NCI-H128 (cell line): ENCODE results near the gene TTYH1.

Experiments
- DNase-seq: peaks from one replicate; lab custom pipeline; 2025; ENCODE audit not compliant: unreplicated experiment; lab: John Stamatoyannopoulos, UW

The TTYH1 gene

DNA sequence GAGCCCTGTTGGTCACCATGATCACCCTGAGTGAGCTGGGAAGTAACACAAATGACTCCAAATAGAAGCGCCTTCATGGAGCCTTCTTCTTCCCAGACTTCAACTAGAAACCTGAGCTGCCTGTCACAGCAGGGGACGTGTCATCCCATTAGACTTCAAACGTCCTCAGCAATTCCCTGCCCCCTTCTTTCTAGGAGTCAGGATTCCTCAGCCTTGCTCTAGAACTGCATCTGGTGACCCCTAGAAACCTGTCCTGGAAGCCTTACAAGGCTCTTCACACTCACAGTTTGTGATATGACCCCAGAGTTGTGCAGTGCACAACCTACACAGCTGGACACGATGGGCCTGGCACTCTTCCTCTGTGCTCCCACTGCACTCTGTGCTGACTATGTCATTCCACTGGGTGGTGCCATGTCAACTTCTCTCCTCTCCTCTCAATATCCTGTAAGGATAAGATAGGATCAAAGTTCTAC lies 23.6 kb upstream of the TTYH1 start:
- no peak for DNase-seq

DNA sequence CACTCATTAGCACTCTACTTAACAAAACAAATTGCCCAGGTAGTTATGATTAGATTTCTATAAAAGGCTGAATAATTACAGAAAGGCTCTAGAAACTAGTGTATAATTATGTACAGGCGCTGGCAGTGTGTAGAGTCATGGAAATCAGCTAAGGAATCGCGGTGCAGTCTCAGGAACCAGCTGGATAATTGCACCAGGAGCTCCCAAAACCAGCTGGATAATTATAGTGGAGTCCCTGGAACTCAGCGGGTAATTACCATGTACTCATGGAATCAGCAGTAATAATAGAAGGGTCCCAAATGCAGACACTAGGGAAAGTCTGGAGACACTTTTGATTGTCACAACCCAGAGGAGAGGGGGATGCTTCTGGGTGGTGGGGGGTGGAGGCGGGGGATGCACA lies 23.2 kb upstream of the TTYH1 start:
- DNase-seq: no peak

DNA sequence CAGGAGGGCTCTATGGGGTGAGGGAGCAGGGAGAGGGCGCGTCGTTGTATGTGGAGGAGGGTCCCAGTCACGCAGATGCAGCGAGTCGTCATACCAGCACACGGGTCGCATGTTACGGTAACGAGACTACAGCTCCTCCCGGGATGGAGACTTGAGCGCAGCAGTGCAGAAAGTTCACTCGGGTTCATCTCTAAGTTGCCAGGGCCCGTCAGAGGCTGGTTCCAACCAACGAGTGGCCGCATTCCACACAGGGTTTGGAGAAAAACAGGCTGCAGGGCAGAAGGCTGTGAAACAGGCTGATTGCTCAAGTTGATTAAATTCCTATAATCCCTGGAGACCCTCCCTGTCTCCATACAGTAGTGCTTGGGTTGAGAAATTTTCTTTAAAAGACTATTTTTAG lies 21.9 kb upstream of the TTYH1 start:
- DNase-seq: no peak

DNA sequence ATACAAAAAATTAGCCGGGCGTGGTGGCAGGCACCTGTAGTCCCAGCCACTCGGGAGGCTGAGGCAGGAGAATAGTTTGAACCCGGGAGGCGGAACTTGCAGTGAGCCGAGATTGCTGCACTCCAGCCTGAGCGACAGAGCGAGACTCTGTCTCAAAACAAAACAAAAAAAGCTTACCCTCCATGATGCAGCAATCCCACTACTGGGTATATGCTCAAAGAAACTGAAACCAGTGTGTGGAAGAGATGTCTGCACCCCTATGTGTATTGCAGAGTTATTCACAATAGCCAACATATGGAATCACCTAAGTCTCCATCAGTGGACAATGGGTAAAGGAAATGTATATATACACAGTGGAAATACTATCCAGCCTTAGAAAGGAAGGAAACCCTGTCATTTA lies 19.6 kb upstream of the TTYH1 start:
- no peak for DNase-seq

DNA sequence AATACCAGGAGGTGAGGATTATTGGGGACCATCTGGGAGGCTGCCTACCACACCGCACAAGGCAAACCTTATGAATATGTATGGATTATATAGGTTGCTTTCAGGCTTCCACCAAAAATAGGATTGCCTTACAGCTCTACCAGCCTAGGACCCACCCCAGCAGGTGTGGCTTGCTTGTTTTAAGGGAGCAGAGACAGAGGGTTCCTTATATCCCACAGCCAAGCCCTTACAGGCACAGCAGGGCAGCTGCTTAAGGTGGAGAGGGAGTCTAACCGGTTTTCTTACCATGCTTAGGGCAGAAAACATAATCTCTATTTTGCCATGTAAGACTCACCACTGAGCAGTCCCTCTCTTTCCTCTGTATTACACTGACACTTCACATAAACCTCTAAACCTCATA lies 16.1 kb upstream of the TTYH1 start:
- no peak for DNase-seq

DNA sequence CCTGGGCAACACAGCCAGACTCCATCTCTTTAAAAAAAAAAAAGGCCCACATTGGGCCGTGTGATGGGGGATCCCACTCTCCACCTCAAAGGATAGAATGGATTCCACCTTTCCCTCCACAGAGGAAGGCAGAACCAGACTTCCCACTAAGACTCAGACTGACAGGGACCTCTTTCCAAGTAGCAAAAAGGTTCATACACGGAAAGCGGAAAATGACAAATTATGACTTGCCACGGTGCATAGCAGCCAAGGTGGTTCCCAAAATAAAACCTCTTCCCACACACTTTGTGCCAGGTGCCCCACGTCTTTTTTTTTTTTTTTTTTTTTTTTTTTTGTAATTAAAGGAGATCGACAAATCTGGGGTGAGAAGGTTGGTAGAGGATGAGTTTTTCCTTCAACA lies 14.4 kb upstream of the TTYH1 start:
- no peak for DNase-seq

DNA sequence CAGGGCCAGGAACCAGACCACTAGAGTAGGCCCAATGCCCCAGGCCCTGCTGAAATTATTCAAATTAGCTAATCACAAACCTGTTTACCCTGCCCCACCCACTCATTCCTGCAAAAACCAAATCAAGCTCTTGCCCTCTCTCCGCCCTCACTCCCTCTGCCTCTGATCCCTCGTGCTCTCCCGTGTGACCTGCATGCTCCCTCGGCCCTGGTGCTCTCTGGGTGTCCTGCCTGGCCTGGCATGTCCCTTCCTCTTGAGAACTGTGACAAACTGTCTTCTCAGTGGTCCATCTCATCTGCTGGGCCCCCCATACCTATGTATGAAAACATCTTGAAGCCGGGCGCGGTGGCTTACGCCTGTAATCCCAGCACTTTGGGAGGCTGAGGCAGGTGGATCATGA lies 12.2 kb upstream of the TTYH1 start:
- no peak for DNase-seq

DNA sequence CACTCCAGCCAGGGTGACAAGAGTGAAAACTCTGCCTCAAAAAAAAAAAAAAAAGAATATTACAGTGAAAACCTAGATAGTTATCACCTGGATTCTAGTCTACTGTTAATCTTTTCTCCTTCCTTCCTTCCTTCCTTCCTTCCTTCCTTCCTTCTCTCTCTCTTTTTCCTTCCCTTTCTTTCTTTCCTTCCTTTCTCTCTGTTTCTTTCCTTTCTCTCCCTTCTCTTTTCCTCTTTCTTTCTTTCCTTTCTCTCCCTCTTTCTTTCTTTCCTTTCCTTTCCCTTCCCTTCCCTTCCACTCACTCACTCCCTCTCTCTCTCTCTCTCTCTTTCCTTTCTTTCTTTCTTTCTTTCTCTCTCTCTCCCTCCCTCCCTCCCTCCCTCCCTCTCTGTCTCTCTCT lies 9.6 kb upstream of the TTYH1 start:
- no peak for DNase-seq

DNA sequence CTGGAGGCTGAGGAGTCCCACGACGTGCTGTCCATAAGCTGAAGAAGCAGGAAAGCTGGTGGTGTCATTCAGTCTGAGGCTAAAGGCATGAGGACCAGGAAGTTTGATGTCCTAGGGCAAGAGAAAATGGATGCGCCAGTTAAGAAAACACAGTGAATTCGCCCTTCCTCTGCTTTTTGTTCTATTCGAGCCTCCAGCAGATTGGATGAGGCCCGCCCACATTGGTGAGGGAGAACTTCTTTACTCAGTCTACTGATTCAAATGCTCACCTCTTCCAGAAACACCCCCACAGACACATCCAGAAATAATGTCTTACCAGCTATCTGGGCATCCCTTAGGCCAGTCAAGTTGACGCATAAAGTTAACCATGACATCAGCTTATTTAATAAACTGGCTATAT lies 7.5 kb upstream of the TTYH1 start:
- DNase-seq: no peak

DNA sequence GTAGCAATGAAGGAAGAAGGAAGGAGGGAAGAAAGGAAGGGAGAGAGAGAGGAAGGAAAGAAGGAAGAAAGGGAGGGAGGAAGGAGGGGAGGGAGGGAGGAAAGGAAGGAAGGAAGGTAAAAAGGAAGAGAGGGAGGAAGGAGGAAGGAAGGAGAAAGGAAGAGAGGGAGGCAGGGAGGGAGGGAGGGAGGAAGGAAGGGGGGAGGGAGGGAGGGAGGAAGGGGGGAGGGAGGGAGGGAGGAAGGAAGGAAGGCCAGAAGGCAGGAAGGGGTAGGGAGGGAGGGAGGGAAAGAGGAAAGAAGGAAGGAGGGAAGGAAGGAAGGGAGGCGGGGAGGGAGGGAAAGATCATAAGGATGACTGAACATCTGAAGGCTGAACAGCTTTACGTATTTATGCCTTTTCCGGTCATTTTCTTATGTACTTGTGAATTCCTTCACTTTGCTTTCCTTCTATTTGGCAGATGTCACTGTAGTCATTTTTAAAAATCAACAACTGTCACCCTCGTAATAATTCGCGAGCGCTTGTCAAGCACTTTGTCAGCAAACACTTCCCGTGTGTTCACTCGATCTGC lies 6.7 kb upstream of the TTYH1 start:
- DNase-seq: no peak

DNA sequence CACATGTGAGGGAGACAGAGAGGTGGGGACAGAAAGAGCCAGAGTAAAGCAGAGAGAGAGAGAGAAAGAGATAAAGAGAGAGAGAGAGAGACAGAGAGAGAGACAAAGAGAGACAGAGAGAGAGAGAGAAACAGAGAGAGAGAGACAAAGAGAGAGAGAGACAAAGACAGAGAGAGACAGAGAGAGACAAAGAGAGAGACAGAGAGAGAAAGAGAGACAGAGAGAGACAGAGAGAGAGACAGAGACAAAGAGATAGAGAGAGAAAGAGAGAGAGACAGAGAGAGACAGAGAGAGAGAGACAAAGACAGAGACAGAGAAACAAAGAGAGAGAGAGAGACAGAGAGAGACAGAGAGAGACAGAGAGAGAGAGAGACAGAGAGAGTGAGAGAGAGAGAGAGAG lies 4.2 kb upstream of the TTYH1 start:
- DNase-seq: no peak

DNA sequence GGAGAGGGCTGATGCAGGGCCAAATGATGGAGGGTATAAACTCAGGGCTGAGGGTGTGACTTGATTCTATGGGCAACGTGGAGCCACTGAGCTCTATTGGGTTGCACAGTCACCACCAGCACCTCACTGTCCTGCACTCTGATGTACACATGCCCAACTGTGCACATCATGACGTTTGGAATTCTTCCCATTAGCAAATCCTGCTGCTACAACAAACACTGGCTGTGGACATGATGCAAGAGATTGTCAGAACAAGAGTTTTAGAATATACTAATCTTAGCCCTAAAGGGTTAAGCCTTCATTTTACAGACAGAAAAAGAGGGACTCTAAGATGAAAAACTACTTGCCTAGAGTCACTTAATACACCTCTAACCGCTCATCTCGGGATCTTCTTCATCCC lies 2.4 kb upstream of the TTYH1 start:
- no peak for DNase-seq

DNA sequence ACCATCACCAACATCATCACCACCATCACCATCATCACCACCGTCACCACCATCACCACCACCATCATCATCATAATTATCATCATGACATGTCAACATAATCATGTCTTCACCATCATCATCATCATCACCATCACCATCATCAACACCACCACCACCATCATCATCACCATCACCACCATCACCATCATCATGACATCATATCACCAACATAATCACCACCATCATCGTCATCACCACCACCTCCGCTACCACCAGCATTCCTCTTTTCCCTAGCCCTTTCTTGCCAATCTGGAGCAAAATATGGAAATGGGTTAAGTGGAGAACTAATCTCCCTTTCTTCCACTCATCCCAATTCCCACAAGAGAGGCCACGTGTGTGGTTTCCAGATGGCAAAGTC lies 1.1 kb upstream of the TTYH1 start:
- DNase-seq: no peak

DNA sequence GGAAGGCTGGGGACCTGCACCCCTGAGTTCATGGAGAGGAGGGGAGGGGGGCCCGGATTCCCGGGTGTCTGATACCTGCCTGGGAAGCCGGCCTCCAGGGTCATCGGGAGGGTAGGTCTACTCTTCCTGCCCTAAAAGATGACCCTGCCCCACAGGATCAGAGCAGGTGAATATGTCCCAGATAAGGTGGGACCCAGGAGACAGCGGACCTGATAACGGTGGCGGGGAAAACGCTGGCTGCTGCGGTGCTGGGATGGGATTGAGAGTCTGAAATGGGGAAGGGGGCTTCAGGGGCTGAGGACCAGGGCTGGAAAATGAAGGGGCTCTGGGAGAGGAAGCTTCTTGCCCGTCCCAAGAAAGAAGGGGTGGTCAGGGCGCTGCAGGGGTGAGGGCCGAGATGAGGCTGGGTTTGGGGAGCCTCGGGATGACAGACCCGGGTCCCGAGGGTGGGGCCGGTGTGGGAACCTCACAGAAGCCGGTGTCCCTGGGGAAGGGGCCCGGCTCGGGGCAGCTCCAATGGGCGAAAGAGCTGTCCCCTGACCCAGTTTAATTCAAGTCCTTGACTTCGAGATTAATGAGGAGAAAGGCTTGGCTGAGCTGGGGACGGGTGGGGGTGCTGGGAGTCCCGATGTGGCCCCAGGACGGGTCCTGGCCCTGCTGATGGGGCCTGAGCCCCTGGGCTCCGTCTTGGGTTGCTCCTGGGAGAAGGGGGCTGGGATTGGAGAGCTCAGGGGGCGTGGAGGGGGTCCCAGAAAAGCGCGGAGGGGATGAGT lies 823 bp downstream of the TTYH1 start:
- DNase-seq: no peak

DNA sequence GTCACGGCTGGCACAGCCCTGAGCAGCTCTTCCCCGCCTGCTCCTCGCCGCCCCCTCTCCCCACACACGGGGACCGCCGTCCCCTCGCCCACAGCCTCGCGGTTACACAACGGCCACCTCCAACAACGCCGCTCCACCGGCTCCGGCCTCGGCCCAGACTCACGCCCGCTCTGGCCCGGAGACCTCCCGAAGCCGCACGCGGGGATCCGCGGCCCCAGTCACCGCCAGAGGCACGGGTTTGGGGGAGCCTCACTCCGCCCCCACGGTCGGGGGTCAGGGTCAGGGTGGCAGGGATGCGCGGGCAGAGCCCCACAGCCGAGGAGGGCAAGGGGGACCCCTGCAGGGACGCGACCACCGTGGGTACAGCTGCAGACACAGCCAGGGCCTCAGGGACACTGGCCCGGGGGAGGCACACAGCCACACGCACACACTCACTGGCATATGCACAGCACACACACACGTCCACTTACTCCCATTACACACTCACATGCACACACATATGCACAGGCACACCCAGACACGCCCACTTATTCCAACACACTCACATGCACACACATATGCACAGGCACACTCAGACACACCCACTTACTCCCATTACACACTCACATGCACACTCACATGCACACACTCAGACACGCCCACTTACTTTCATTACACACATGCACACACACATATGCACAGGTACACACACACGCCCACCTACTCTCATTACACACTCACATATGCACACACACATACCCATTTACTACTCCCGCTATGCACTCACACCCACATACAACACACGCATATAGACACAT lies 1.6 kb downstream of the TTYH1 start:
- DNase-seq: no peak

DNA sequence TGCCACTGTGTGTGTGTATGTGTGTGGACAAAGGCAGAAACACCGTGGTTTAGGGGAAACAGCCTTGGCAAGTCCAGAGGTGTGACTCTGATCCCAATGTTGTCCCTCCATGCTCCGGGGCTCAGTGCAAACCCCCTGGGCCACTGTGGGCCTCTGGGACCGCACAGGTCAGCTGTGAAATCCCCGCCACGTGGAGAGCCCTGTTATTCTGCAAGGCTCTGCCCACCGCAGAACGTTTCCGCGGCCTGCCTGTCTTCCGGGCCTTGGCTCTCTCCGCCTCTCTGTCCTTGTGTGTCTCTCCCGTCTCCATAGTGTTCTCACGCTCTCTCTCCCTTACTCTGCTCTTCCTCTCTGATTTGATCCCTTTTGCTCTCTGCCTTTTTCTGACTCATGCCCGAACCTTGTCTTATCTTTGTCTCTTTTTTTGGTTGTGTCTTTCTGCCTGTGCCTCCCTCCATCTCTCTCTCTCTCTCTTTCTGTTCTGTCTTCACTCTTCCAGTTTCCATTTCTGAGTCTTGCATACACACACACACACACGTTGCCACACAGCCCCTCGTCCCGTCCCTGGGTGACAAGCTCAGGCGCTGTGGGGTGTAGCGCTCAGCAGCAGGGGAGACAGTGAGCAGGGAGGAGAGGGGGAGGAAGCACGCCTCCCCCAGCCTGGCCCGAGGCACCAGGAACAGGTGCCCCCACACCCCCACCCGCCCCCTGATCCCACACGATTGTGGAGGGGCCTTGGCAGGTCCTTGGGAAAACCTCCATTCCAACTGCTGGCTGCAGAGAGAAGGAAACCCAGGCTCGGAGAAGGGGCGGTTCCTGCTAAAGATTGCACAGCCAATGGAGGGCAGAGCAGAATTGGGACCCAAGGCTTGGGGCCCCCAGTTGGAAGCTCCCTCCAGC lies 3.0 kb downstream of the TTYH1 start:
- DNase-seq: no peak

DNA sequence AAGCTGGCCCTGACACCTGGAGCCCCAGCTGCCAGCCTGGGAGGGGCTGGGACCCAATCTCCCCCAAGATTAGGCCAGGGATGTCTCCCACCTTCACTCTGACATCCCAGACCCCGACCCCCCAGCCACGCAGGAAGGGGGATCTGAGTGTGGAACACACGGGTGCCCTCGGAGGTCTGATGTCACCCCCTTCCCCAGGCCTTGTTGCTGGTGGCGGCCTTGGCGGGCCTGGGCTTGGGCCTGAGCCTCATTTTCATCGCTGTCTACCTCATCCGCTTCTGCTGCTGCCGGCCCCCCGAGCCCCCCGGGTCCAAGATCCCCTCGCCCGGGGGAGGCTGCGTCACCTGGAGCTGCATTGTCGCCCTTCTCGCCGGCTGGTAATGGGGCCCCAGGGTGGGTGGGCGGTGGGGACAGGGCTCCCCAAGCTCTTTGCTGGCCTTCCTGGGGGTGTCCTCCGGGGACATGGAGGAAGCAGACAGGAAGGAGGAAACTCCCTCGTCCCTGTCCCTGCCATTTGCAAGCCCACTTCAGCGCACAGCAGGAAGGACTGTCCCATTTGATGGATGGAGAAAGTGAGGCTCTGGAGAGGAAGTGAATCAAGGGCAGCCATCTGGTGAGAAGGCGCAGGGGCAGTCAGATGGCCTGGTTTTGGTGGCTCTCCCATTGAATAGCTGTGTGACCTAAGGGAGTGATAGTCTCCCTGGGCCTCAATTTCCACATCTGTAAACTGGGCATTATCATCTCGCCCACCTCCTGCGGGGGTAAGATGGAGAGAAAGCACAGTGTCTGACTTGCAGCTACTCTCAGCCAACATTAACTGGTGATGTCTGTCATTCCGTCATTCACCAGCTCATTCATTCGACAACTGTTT lies 3.9 kb downstream of the TTYH1 start:
- no peak for DNase-seq

DNA sequence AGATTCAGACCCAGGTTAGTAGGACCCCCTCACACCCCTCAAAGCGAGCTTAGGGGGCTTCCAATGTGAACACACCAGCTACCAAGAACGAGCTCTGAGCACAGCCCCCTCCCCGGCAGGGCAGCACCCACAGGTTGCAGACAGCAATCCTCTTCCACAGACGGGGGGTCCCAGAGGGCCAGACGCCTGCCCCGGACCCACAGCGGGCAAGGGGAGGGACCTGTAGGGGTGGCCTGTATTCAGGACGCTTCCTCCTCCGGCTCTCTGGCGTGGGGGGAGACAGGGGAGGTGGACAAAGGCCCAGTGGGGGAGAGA lies 4.8 kb downstream of the TTYH1 start:
- DNase-seq: no peak

DNA sequence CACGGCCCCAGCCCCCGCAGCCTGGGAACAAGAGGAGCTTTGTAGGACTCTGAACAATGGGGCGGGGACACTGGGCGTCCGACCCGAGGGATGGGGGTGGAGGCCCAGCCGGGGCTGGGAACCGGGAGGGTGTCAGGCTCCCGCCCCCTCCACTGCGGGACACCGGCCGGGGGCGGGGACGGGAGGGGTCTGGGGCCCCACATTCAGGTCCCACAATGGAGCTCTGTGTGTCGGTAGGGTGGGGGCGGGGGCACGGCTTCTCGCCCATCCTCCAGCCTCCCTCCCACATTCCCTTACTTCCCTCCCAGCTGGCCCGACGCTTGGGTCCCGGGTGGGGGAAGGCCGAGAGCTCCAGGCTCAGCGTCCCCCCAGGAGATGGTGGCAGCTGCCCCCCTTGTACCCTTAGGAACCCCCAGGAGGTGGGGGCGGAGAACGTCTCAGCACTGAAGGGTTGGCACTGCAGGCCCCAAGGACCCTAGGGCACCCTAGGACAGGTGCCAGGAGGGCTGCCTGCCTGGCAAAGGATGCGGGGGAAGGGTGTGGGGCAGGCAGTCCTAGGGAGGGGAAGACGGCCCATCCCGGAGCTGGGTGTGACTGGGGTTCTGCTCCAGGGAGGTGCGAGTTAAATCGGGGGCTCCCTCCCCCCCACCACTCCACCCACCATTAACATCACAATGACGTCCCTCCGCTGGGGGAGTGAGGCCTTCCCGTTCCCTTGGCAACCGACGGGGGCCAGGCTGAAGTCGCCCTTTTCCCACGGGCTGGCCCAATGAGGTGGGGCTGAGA lies 5.3 kb downstream of the TTYH1 start:
- DNase-seq: no peak

DNA sequence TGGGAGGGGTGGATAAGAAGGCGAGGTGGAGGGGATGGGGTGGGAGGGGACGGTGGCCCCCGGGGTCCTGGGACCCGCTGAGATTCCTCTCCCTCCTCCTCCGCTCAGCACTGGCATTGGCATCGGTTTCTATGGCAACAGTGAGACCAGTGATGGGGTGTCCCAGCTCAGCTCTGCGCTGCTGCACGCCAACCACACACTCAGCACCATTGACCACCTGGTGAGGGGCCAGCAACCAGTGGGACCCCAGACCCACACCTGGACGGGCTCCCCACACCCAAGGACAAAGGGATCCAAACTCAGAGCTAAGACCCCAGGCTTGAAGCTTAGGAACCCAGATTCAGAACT lies 5.9 kb downstream of the TTYH1 start:
- no peak for DNase-seq
